CD14-positive monocyte (primary cell): ENCODE results near the gene VWA5B1. TPM values are rescaled to one million over a fixed set of nuclear protein-coding genes. Genes with fewer than 3 reads are reported as not detected.

Source experiments
- DNase-seq, 3 donors: peaks; one replicate each; pipeline ENCODE4 v3.0.0-alpha.2; 2011 to 2022
- H2AFZ ChIP-seq: 2 replicates; pipeline ENCODE4 v1.6.0; 2012; ENCODE audit warnings: mild to moderate bottlenecking, low read depth, low read length, inconsistent platforms; ENCODE audit not compliant: insufficient read depth, poor library complexity, severe bottlenecking
- H3K27ac ChIP-seq, 2 donors: 1 replicate in 1 of 2; 2 replicates in 1 of 2; pipeline ENCODE4 v1.5.1; 2012 to 2013; ENCODE audit warnings: low read length in 2 of 2, control low read depth in 1 of 2, inconsistent platforms in 1 of 2, low read depth in 1 of 2, mild to moderate bottlenecking in 1 of 2
- H3K27me3 ChIP-seq, 2 donors: one replicate each; pipeline versions ENCODE4 v1.6.0 to v1.6.1; 2011 to 2013; ENCODE audit warnings: low read length in 2 of 2; ENCODE audit not compliant: control insufficient read depth in 2 of 2, insufficient read depth in 2 of 2
- H3K36me3 ChIP-seq, 2 donors: replicated peaks in 1 of 2; 1 replicate in 1 of 2; 2 replicates in 1 of 2; pipeline versions ENCODE4 v1.5.1 to v1.6.1; 2012 to 2013; ENCODE audit warnings: low read length in 2 of 2, control low read depth in 1 of 2, inconsistent platforms in 1 of 2, mild to moderate bottlenecking in 1 of 2; ENCODE audit not compliant: insufficient read depth in 2 of 2, control insufficient read depth in 1 of 2
- H3K4me1 ChIP-seq, 2 donors: 1 replicate in 1 of 2; 2 replicates in 1 of 2; pipeline versions ENCODE4 v1.5.1 to v1.6.1; 2012 to 2013; ENCODE audit warnings: low read length in 2 of 2, control low read depth in 1 of 2, inconsistent platforms in 1 of 2, mild to moderate bottlenecking in 1 of 2, moderate library complexity in 1 of 2; ENCODE audit not compliant: insufficient read depth in 2 of 2, control insufficient read depth in 1 of 2
- H3K4me2 ChIP-seq: replicated peaks from 2 replicates; pipeline ENCODE3; 2012; ENCODE audit warnings: low read length, moderate library complexity, mild to moderate bottlenecking; ENCODE audit not compliant: poor library complexity, severe bottlenecking; ENCODE audit errors: extremely low read depth
- H3K4me3 ChIP-seq, 3 experiments: fragments of 200-600 bp in 1 of 3; sonication (generic) in 1 of 3; replicated peaks in 1 of 3; 1 replicate in 2 of 3; 2 replicates in 1 of 3; pipeline ENCODE4 v1.5.1; 2011 to 2013; ENCODE audit warnings: low read length in 3 of 3, mild to moderate bottlenecking in 3 of 3, control low read depth in 2 of 3, low read depth in 2 of 3, inconsistent platforms in 1 of 3, moderate library complexity in 1 of 3
- H3K79me2 ChIP-seq: 2 replicates; pipeline ENCODE4 v1.6.0; 2012; ENCODE audit warnings: mild to moderate bottlenecking, control low read depth, inconsistent platforms, low read length, moderate library complexity; ENCODE audit not compliant: insufficient read depth
- H3K9ac ChIP-seq: 2 replicates; pipeline ENCODE4 v1.6.0; 2017; ENCODE audit warnings: low read length, mild to moderate bottlenecking; ENCODE audit not compliant: insufficient read depth, poor library complexity, severe bottlenecking
- H3K9me3 ChIP-seq, 2 donors: replicated peaks in 1 of 2; 1 replicate in 1 of 2; 2 replicates in 1 of 2; pipeline versions ENCODE4 v1.5.1 to v1.6.1; 2012 to 2013; ENCODE audit warnings: low read length in 2 of 2, control low read depth in 1 of 2; ENCODE audit not compliant: control insufficient read depth in 1 of 2, insufficient read depth in 1 of 2
- H4K20me1 ChIP-seq: 2 replicates; pipeline ENCODE4 v1.6.0; 2012; ENCODE audit warnings: mild to moderate bottlenecking, low read length, control low read depth, moderate library complexity; ENCODE audit not compliant: insufficient read depth
- H3K27ac Mint-ChIP-seq, 7 donors: one replicate each; pipeline ENCODE4 v1.8.0; 2020; ENCODE audit warnings: mild to moderate bottlenecking in 7 of 7, mixed read lengths in 7 of 7, moderate library complexity in 6 of 7, inconsistent platforms in 2 of 7
- H3K27me3 Mint-ChIP-seq, 3 donors: one replicate each; pipeline ENCODE4 v1.8.0; 2021 to 2022; ENCODE audit warnings: low read depth in 3 of 3, mild to moderate bottlenecking in 3 of 3, mixed read lengths in 3 of 3, moderate library complexity in 3 of 3, inconsistent platforms in 1 of 3
- H3K36me3 Mint-ChIP-seq, 2 donors: one replicate each; pipeline ENCODE4 v1.8.0; 2020; ENCODE audit warnings: mixed read lengths in 2 of 2, inconsistent platforms in 1 of 2, mild to moderate bottlenecking in 1 of 2
- H3K4me1 Mint-ChIP-seq: one replicate; pipeline ENCODE4 v1.8.0; 2020; ENCODE audit warnings: mild to moderate bottlenecking, mixed read lengths
- H3K4me3 Mint-ChIP-seq, 2 donors: one replicate each; pipeline ENCODE4 v1.8.0; 2020; ENCODE audit warnings: mild to moderate bottlenecking in 2 of 2, mixed read lengths in 2 of 2, moderate library complexity in 1 of 2
- H3K9me3 Mint-ChIP-seq, 7 donors: one replicate each; pipeline ENCODE4 v1.8.0; 2020 to 2022; ENCODE audit warnings: mixed read lengths in 7 of 7, mild to moderate bottlenecking in 6 of 7, moderate library complexity in 6 of 7, inconsistent platforms in 2 of 7
- CTCF ChIP-seq: fragments of 200-600 bp; IDR thresholded peaks from one replicate; pipeline ENCODE4 v1.8.0; 2022; ENCODE audit warnings: antibody characterized with exemption, mild to moderate bottlenecking
- WGBS: methylation state at CpG from one replicate; pipeline ENCODE4 v1.1.5; 2013; ENCODE audit warnings: missing lambda C conversion rate; ENCODE audit not compliant: insufficient coverage; 5-methylcytosine and 5-hydroxymethylcytosine counted together
- intact Hi-C, 2 donors: fragments of 100-400 bp; cut with micrococcal nuclease; formaldehyde crosslinking; loops; one replicate each; pipeline versions ENCODE4 v1.15.0 to v1.15.1; 2023
- polyA plus RNA-seq, 3 donors: library from polyadenylated mRNA; depleted of rRNA in 1 of 3; unstranded in 2 of 3; stranded (reverse) in 1 of 3; fragments of 300-500 nt in 2 of 3; fragments of >200 nt in 1 of 3; fragmentation: Illumina TruSeq in 2 of 3; gene quantifications; 1 replicate in 2 of 3; 2 replicates in 1 of 3; pipeline ENCODE4 v1.2.3, GENCODE V29; 2012 to 2021

Gene VWA5B1
- polyA plus RNA-seq, 3 donors: not detected

- no peaks in the 10 kb centered on the region for H3K4me1 ChIP-seq
- Mint-ChIP-seq H3K9me3 (peaks cover 0 to 5% (median 0%) of the 10 kb centered on the region in 7 donors), H3K27me3 (peaks cover 9 to 13% (median 10%) of the 10 kb centered on the region in 3 donors), H3K4me3 (no peak overlapping the region), H3K4me1 (no peaks in the 10 kb centered on the region), H3K36me3 (no peaks in the 10 kb centered on the region), H3K27ac (no peak overlapping the region)
- no peak overlapping the region for H3K4me2 ChIP-seq
- H3K9me3 ChIP-seq: no peaks in the 10 kb centered on the region
- intact Hi-C loops: no loop called here
- H3K9ac ChIP-seq: no peak overlapping the region
- no peaks in the 10 kb centered on the region for H3K27me3 ChIP-seq
- H3K79me2 ChIP-seq: no peaks in the 10 kb centered on the region
- DNase-seq: no peak
- no peak overlapping the region for H3K4me3 ChIP-seq
- no peak for TF ChIP-seq CTCF
- H4K20me1 ChIP-seq: no peaks in the 10 kb centered on the region
- H2AFZ ChIP-seq: no peak overlapping the region
- no peaks in the 10 kb centered on the region for H3K36me3 ChIP-seq
- 89% methylated on average over 5 of the region's 13 CpGs for WGBS
- no peak overlapping the region for H3K27ac ChIP-seq
Observed at GRCh38 chr1:20301463-20302107, 10.9 kb downstream of the VWA5B1 start.

- Histone ChIP-seq H3K4me3 (no peak overlapping the region), H3K4me2 (no peak overlapping the region), H3K9ac (no peak overlapping the region), H3K4me1 (no peaks in the 10 kb centered on the region), H3K27me3 (no peaks in the 10 kb centered on the region), H4K20me1 (no peaks in the 10 kb centered on the region), H3K9me3 (no peaks in the 10 kb centered on the region), H2AFZ (no peak overlapping the region), H3K79me2 (no peaks in the 10 kb centered on the region), H3K36me3 (no peaks in the 10 kb centered on the region), H3K27ac (no peak overlapping the region)
- TF ChIP-seq CTCF: no peak
- intact Hi-C loops: no loop called here
- no peak overlapping the region for H3K4me3 Mint-ChIP-seq
- peaks cover 0 to 5% (median 0%) of the 10 kb centered on the region in 7 donors for H3K9me3 Mint-ChIP-seq
- H3K27me3 Mint-ChIP-seq: peaks cover 9 to 13% (median 10%) of the 10 kb centered on the region in 3 donors
- H3K4me1 Mint-ChIP-seq: no peaks in the 10 kb centered on the region
- H3K27ac Mint-ChIP-seq: no peak overlapping the region
- no peak for DNase-seq
- H3K36me3 Mint-ChIP-seq: no peaks in the 10 kb centered on the region
- WGBS: 80% methylated on average over 1 of the region's 2 CpGs
Observed at GRCh38 chr1:20302108-20302471, 11.4 kb downstream of the VWA5B1 start.
